Suprapubic skin (tissue), 3 donors: ENCODE results near the gene DAO.

Experiments used
- CTCF ChIP-seq, 2 donors: fragments of 200-600 bp in 1 of 2; fragments of 450-650 bp in 1 of 2; sonication (generic) in 1 of 2; IDR thresholded peaks; one replicate each; pipeline ENCODE4 v1.5.1; 2016 to 2019; ENCODE audit warnings: antibody characterized with exemption in 2 of 2, mild to moderate bottlenecking in 1 of 2, moderate library complexity in 1 of 2
- POLR2A ChIP-seq, 2 donors: fragments of 450-650 bp; IDR thresholded peaks; one replicate each; pipeline ENCODE4 v1.6.1; 2017; ENCODE audit warnings: antibody characterized with exemption in 2 of 2, mild to moderate bottlenecking in 2 of 2, moderate library complexity in 2 of 2

GRCh38 chr12:108865169-108865568 lies 14.7 kb upstream of the DAO start:
- TF ChIP-seq CTCF (IDR thresholded peaks at IDR 0.05) (no peak), POLR2A (IDR thresholded peaks at IDR 0.05) (no peak)
